SU-DHL-6 (cell line): Measurements from ENCODE around the gene DBN1.

Source experiments
- CTCF ChIP-seq: fragments of 200-600 bp; sonication (generic); IDR thresholded peaks from one replicate; pipeline ENCODE4 v1.5.1; 2017; ENCODE audit warnings: antibody characterized with exemption, mild to moderate bottlenecking, low read length, moderate library complexity; ENCODE audit not compliant: insufficient read depth, poor library complexity, severe bottlenecking
- EZH2phosphoT487 ChIP-seq: fragments of 200-600 bp; sonication (generic), shearing (Covaris generic); conservative IDR thresholded peaks from 2 replicates; pipeline ENCODE4 v1.6.1; 2018; ENCODE audit warnings: mild to moderate bottlenecking, antibody characterized with exemption, low read length, moderate library complexity, mixed read lengths

DNA sequence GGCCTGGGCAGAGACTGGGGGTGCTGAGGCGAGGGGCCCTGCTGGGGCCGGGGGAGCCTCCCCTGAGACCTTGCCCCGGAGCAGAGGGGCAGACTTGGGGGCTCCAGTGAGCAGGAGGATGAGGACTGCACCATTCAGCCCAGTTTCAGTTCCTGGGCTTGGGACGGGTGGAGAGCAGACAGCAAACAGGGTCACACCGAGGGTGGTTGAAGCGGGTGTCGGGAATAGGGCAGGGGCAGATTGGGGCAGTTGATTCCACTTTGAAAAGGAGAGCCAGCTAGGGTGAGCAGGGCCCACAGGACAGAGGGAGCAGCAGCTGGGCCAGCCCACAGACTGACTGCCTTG is 42.5 kb downstream of the DBN1 start:
- TF ChIP-seq CTCF (no peak), EZH2phosphoT487 (no peak)
